ENCODE results near the gene MSI2. TPM values are rescaled to one million over a fixed set of nuclear protein-coding genes. Genes with fewer than 3 reads are reported as not detected.

MSI2 gene
- total and polyA plus RNA-seq, 9 of the 15 experiments (the other 6 are each of a cell fraction or from before 2014, with no cell fraction given): 4.6 to 61.8 (median 42.4) TPM

DNA sequence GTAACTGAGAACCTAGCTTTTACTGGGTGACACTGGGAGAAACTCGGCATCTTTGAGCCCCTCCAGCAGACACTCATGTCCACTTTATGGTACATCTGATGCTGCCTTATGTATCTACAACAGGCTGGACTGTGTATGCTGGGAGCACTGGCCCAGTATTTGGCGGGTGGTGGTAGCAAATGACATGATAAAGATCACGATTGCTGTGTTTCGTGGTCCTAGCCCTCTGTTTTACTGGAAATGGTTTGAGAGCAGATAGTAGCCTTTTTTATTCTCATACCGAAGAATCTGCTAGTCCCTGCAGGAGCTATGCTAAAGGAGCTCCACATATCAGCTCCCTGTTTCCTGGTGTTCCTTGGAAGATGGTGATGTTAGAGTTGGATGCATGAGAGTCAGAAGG is 338.4 kb downstream of the MSI2 start (continued):
- TF ChIP-seq, protein P1, sequence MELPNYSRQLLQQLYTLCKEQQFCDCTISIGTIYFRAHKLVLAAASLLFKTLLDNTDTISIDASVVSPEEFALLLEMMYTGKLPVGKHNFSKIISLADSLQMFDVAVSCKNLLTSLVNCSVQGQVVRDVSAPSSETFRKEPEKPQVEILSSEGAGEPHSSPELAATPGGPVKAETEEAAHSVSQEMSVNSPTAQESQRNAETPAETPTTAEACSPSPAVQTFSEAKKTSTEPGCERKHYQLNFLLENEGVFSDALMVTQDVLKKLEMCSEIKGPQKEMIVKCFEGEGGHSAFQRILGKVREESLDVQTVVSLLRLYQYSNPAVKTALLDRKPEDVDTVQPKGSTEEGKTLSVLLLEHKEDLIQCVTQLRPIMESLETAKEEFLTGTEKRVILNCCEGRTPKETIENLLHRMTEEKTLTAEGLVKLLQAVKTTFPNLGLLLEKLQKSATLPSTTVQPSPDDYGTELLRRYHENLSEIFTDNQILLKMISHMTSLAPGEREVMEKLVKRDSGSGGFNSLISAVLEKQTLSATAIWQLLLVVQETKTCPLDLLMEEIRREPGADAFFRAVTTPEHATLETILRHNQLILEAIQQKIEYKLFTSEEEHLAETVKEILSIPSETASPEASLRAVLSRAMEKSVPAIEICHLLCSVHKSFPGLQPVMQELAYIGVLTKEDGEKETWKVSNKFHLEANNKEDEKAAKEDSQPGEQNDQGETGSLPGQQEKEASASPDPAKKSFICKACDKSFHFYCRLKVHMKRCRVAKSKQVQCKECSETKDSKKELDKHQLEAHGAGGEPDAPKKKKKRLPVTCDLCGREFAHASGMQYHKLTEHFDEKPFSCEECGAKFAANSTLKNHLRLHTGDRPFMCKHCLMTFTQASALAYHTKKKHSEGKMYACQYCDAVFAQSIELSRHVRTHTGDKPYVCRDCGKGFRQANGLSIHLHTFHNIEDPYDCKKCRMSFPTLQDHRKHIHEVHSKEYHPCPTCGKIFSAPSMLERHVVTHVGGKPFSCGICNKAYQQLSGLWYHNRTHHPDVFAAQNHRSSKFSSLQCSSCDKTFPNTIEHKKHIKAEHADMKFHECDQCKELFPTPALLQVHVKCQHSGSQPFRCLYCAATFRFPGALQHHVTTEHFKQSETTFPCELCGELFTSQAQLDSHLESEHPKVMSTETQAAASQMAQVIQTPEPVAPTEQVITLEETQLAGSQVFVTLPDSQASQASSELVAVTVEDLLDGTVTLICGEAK (IDR thresholded peaks at IDR 0.05): no peak
- TF ChIP-seq, protein P1 (CRISPR knock-in tag; IDR thresholded peaks at IDR 0.05): no peak
- TF ChIP-seq, protein P2, sequence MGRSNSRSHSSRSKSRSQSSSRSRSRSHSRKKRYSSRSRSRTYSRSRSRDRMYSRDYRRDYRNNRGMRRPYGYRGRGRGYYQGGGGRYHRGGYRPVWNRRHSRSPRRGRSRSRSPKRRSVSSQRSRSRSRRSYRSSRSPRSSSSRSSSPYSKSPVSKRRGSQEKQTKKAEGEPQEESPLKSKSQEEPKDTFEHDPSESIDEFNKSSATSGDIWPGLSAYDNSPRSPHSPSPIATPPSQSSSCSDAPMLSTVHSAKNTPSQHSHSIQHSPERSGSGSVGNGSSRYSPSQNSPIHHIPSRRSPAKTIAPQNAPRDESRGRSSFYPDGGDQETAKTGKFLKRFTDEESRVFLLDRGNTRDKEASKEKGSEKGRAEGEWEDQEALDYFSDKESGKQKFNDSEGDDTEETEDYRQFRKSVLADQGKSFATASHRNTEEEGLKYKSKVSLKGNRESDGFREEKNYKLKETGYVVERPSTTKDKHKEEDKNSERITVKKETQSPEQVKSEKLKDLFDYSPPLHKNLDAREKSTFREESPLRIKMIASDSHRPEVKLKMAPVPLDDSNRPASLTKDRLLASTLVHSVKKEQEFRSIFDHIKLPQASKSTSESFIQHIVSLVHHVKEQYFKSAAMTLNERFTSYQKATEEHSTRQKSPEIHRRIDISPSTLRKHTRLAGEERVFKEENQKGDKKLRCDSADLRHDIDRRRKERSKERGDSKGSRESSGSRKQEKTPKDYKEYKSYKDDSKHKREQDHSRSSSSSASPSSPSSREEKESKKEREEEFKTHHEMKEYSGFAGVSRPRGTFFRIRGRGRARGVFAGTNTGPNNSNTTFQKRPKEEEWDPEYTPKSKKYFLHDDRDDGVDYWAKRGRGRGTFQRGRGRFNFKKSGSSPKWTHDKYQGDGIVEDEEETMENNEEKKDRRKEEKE (IDR thresholded peaks at IDR 0.05; ENCODE audit: borderline replicate concordance in 1 of 2, control insufficient read depth in 1 of 2, low read depth in 2 of 2, low read length in 1 of 2): no peak

All from K562 (cell line).